PC-9 (cell line): ENCODE data around the gene SCN8A.

Source experiments
- CTCF ChIP-seq: fragments of 200-600 bp; sonication (generic); conservative IDR thresholded peaks from 2 replicates; pipeline ENCODE4 v1.6.1; 2017; ENCODE audit warnings: mixed run types, antibody characterized with exemption, mild to moderate bottlenecking, moderate library complexity
- EZH2 ChIP-seq: fragments of 200-600 bp; sonication (generic); IDR thresholded peaks from 2 replicates; pipeline ENCODE4 v1.8.0; 2017; ENCODE audit warnings: antibody characterized with exemption, low read depth

GRCh38 chr12:51590347-51591015 lies 552 bp upstream of the SCN8A start:
- TF ChIP-seq CTCF (no peak), EZH2 (no peak)
